WTC11 (cell line): ENCODE measurements around the gene OR6N1. TPM values are rescaled to one million over a fixed set of nuclear protein-coding genes. Genes with fewer than 3 reads are reported as not detected.

Experiments
- ATAC-seq: fragments of 200-7000 bp; cut with Tn5 transposase; 2 replicates; pipeline ENCODE4 v1.10.0; 2021; ENCODE audit warnings: mild to moderate bottlenecking, moderate library complexity
- CTCF ChIA-PET: fragments of 300-600 bp; sonication (Branson Sonifier 250); formaldehyde crosslinking; loops from one replicate; lab custom pipeline; 2021; ENCODE audit warnings: antibody characterized with exemption; lab: Charles Lee
- POLR2A ChIA-PET: fragments of 350-600 bp; sonication (Branson Sonifier 250); formaldehyde crosslinking; loops from one replicate; lab custom pipeline; 2021; ENCODE audit warnings: antibody characterized with exemption; lab: Charles Lee
- DNase-seq: peaks from one replicate; pipeline ENCODE4 v3.0.0; 2021; ENCODE audit warnings: low spot score
- H3K27ac Mint-ChIP-seq: 2 replicates; pipeline ENCODE4 v1.8.0; 2021; ENCODE audit warnings: mixed read lengths
- H3K27me3 Mint-ChIP-seq: 2 replicates; pipeline ENCODE4 v1.8.0; 2021; ENCODE audit warnings: low read depth, mild to moderate bottlenecking, moderate library complexity, mixed read lengths
- H3K36me3 Mint-ChIP-seq: 2 replicates; pipeline ENCODE4 v1.8.0; 2021; ENCODE audit warnings: mixed read lengths
- H3K4me1 Mint-ChIP-seq: 2 replicates; pipeline ENCODE4 v1.8.0; 2022; ENCODE audit warnings: mixed read lengths
- H3K4me3 Mint-ChIP-seq: 2 replicates; pipeline ENCODE4 v1.8.0; 2021; ENCODE audit warnings: mild to moderate bottlenecking, moderate library complexity, mixed read lengths
- H3K9me3 Mint-ChIP-seq: 2 replicates; pipeline ENCODE4 v1.8.0; 2021; ENCODE audit warnings: mixed read lengths
- CDX4 ChIP-seq: fragments of 250-450 bp; sonication (Bioruptor Pico); IDR thresholded peaks from 2 replicates; pipeline ENCODE4 v1.9.0; 2021; ENCODE audit warnings: moderate library complexity, mild to moderate bottlenecking, inconsistent platforms, borderline replicate concordance
- CTCF ChIP-seq: fragments of 200-600 bp; IDR thresholded peaks from 2 replicates; pipeline ENCODE4 v1.8.0; 2022; ENCODE audit warnings: antibody characterized with exemption
- E2F4 ChIP-seq: sonication (generic); formaldehyde crosslinking; IDR thresholded peaks from 2 replicates; pipeline ENCODE4 v1.8.1; 2022; ENCODE audit warnings: low read depth, mild to moderate bottlenecking, moderate library complexity, missing genetic modification reagents, borderline replicate concordance
- EMX1 ChIP-seq: fragments of 250-450 bp; sonication (Bioruptor Pico); IDR thresholded peaks from 2 replicates; pipeline ENCODE4 v1.8.0; 2021; ENCODE audit warnings: mild to moderate bottlenecking
- ERG ChIP-seq: fragments of 250-450 bp; sonication (Bioruptor Pico); IDR thresholded peaks from 2 replicates; pipeline ENCODE4 v1.8.0; 2021; ENCODE audit warnings: mild to moderate bottlenecking
- GABPB1 ChIP-seq: sonication (generic); formaldehyde crosslinking; IDR thresholded peaks from 2 replicates; pipeline ENCODE4 v1.8.1; 2023; ENCODE audit warnings: mild to moderate bottlenecking, missing genetic modification reagents
- GRHL2 ChIP-seq: fragments of 250-450 bp; sonication (Bioruptor Pico); IDR thresholded peaks from 2 replicates; pipeline ENCODE4 v1.8.0; 2022; ENCODE audit warnings: mild to moderate bottlenecking, moderate library complexity; ENCODE audit not compliant: insufficient replicate concordance, severe bottlenecking
- GTF2I ChIP-seq: fragments of 250-450 bp; sonication (Bioruptor Pico); conservative IDR thresholded peaks from 2 replicates; pipeline ENCODE4 v1.4.0; 2021; ENCODE audit warnings: mild to moderate bottlenecking
- JAZF1 ChIP-seq: fragments of 250-450 bp; sonication (Bioruptor Pico); IDR thresholded peaks from 2 replicates; pipeline ENCODE4 v1.9.0; 2021; ENCODE audit warnings: moderate library complexity, mild to moderate bottlenecking, inconsistent platforms
- MXD4 ChIP-seq: fragments of 250-450 bp; sonication (Bioruptor Pico); IDR thresholded peaks from 2 replicates; pipeline ENCODE4 v1.8.0; 2021; ENCODE audit warnings: mild to moderate bottlenecking, moderate library complexity, borderline replicate concordance
- NFATC4 ChIP-seq: fragments of 250-450 bp; sonication (Bioruptor Pico); IDR thresholded peaks from 2 replicates; pipeline ENCODE4 v1.9.0; 2021; ENCODE audit warnings: mild to moderate bottlenecking
- SOX15 ChIP-seq: fragments of 250-450 bp; sonication (Bioruptor Pico); IDR thresholded peaks from 2 replicates; pipeline ENCODE4 v1.9.0; 2021; ENCODE audit warnings: mild to moderate bottlenecking
- STAT6 ChIP-seq: sonication (generic); formaldehyde crosslinking; conservative IDR thresholded peaks from 2 replicates; pipeline ENCODE4 v1.8.1; 2023; ENCODE audit warnings: mild to moderate bottlenecking, low read depth, missing genetic modification reagents, moderate library complexity
- TP53 ChIP-seq: sonication (generic); formaldehyde crosslinking; IDR thresholded peaks from 2 replicates; pipeline ENCODE4 v1.8.1; 2023; ENCODE audit warnings: mild to moderate bottlenecking, missing genetic modification reagents
- USF2 ChIP-seq: sonication (generic); formaldehyde crosslinking; IDR thresholded peaks from 2 replicates; pipeline ENCODE4 v1.8.1; 2023; ENCODE audit warnings: mild to moderate bottlenecking, missing genetic modification reagents, moderate library complexity
- ZBTB43 ChIP-seq: sonication (generic); formaldehyde crosslinking; IDR thresholded peaks from 2 replicates; pipeline ENCODE4 v1.8.1; 2023; ENCODE audit warnings: mild to moderate bottlenecking, missing genetic modification reagents
- ZNF423 ChIP-seq: fragments of 250-450 bp; sonication (Bioruptor Pico); IDR thresholded peaks from 2 replicates; pipeline ENCODE4 v2.1.2; 2022; ENCODE audit warnings: mild to moderate bottlenecking, moderate library complexity
- total RNA-seq: library from RNA; stranded (reverse); gene quantifications from 3 replicates; pipeline ENCODE4 v1.2.3, GENCODE V29; 2021

Gene OR6N1
- total RNA-seq, 1 experiment from 2014 or later, result not detected

GRCh38 chr1:158794247-158794646 is 22.3 kb upstream of the OR6N1 start:
- Mint-ChIP-seq H3K36me3 (no peaks in the 10 kb centered on the region), H3K27me3 (no peaks in the 10 kb centered on the region), H3K4me3 (no peak overlapping the region), H3K9me3 (no peaks in the 10 kb centered on the region; the same call in 1 of the 2 replicates), H3K27ac (no peak overlapping the region), H3K4me1 (peaks cover 12% of the 10 kb centered on the region)
- DNase-seq (no peak), ATAC-seq (peak; percentile 24)
- TF ChIP-seq GABPB1 (CRISPR knock-in tag), result no peak
- TF ChIP-seq GRHL2 (CRISPR knock-in tag), result no peak
- TF ChIP-seq JAZF1 (CRISPR knock-in tag), result no peak
- TF ChIP-seq ERG (CRISPR knock-in tag), result no peak
- no peak for TF ChIP-seq SOX15 (CRISPR knock-in tag)
- no peak for TF ChIP-seq STAT6 (CRISPR knock-in tag)
- TF ChIP-seq TP53, result no peak
- TF ChIP-seq ZBTB43 (CRISPR knock-in tag), result no peak
- TF ChIP-seq MXD4, result no peak
- no peak for TF ChIP-seq CDX4 (CRISPR knock-in tag)
- TF ChIP-seq USF2 (CRISPR knock-in tag), result no peak
- TF ChIP-seq EMX1 (CRISPR knock-in tag), result no peak
- no peak for TF ChIP-seq GTF2I
- no peak for TF ChIP-seq NFATC4 (CRISPR knock-in tag)
- TF ChIP-seq CTCF, result no peak
- no peak for TF ChIP-seq ZNF423 (CRISPR knock-in tag)
- TF ChIP-seq E2F4 (CRISPR knock-in tag), result no peak
- ChIA-PET CTCF (interaction anchor here (0.8 to 2.4 kb wide), 11 partner anchors 13 to 279 kb away, joined by 3 to 12 read pairs (median 4); no protein-coding TSS in a partner anchor), POLR2A (no interaction called here)
